Subcutaneous adipose tissue (tissue), 4 donors: ENCODE data around the gene SPEG. TPM values are rescaled to one million over a fixed set of nuclear protein-coding genes. Genes with fewer than 3 reads are reported as not detected.

ENCODE experiments used
- total RNA-seq, 4 donors: library from RNA; depleted of rRNA; stranded (reverse); fragments of >200 nt; gene quantifications; one replicate each; pipeline ENCODE4 v1.1.0, GENCODE V29; 2016
- TF ChIP-seq, protein P1 (sequence below): fragments of 450-650 bp; IDR thresholded peaks from one replicate; pipeline ENCODE4 v1.5.1; 2016; ENCODE audit warnings: low read depth, mild to moderate bottlenecking, control low read depth, antibody characterized with exemption, moderate library complexity

The SPEG gene
- total RNA-seq, 4 donors from 2014 or later: 0.49 to 5.9 (median 2.9) TPM

GRCh38 chr2:219506153-219506801, 71.6 kb downstream of the SPEG start:
- TF ChIP-seq, protein P1, sequence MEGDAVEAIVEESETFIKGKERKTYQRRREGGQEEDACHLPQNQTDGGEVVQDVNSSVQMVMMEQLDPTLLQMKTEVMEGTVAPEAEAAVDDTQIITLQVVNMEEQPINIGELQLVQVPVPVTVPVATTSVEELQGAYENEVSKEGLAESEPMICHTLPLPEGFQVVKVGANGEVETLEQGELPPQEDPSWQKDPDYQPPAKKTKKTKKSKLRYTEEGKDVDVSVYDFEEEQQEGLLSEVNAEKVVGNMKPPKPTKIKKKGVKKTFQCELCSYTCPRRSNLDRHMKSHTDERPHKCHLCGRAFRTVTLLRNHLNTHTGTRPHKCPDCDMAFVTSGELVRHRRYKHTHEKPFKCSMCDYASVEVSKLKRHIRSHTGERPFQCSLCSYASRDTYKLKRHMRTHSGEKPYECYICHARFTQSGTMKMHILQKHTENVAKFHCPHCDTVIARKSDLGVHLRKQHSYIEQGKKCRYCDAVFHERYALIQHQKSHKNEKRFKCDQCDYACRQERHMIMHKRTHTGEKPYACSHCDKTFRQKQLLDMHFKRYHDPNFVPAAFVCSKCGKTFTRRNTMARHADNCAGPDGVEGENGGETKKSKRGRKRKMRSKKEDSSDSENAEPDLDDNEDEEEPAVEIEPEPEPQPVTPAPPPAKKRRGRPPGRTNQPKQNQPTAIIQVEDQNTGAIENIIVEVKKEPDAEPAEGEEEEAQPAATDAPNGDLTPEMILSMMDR: no peak

- TF ChIP-seq, protein P1: no peak
These were observed 72.3 kb downstream of the SPEG start for GRCh38 chr2:219506802-219507526.

DNA sequence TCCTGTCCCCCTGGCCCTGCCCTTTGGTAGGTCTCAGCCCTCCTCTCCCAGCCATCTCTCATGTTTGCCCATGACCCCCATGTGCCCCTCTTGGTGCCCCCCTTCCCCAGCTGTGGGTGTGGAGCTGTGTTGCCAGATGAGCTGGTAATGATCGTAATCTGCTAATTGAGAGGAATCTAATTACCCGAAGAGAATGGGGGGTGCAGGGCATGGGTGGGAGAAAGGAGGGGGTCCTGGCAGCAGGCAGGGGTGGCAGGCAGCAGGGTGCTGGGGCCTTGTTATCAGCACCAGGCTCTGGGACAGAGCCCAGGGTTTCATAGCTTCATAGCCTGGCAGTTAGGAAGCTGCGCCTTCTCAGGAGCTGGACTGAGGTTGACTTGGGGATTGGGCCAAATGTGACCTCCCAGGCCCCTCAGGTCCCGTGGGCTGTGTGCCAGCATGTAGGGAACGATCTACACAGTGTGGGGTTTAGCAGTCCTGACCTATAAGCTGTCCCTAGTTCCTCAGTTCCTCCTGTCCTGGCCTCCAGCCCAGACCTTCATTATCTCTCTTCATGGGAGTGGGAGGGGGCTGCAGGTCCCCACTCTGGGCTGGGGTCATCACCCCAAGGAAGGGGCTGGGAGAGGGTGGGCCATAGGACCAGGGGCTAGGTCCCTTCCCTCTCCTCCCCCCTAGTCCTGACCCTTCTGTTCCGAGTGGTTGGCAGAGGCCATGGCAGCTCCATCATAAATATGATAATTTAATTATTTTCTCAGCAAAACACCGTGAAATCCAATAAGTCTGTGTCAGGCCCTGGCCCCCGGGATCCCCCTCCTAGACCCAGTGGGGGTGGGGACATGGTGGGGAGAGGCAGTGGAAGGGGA, 73.2 kb downstream of the SPEG start:
- TF ChIP-seq, protein P1: no peak

- TF ChIP-seq, protein P1: no peak
These were observed 73.7 kb downstream of the SPEG start for GRCh38 chr2:219508444-219508734.

DNA sequence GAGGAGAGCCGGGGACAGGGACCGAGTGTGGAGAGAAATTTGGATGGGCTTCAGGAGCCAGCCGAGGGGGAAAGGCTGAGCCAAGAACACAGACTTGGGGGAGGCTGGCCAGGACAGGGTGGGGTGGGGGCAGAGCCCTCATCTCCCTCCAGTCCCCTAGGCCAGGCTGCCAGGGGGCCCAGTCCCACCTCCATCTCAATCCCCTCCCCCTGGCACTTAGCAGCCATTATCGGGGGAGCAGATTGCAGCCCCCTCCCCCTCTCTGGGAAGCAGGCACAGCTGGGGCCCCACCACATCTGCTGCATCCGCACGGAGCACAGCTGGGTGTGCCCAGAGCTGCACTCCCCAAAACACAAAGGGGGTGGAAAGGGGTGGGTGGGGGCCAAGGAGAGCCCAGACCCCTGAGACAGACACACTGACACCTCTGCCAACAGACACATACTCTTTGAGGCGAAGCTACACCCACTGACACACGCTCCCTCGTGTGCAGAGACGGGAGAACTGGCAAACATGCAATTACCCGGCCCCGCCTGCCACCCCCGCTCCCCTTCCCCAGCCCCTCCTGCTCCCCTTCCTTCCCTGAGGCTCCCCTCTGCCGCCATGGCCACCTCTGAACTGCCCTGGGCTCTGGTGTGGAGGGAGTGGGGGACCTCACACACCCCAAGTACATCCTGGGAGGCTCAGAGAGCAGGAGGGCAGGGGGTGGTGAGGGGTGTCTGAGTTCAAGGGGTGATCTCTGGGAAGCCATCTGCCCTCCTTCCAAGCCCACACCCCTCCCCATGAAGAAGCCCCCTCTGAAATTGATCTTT, 74.5 kb downstream of the SPEG start:
- TF ChIP-seq, protein P1: no peak

GRCh38 chr2:219509780-219510511, 75.3 kb downstream of the SPEG start:
- TF ChIP-seq, protein P1: no peak
